Stomach (tissue), 9 donors: Measurements from ENCODE around the gene HSD17B2. TPM values are rescaled to one million over a fixed set of nuclear protein-coding genes. Genes with fewer than 3 reads are reported as not detected.
"Not testable (repeated sequence)": the region's sequence is repeated elsewhere in the genome, so short reads cannot be mapped to it uniquely, and the experiment has no call there.

Source experiments
- DNase-seq, 2 donors: peaks; one replicate each; pipeline versions ENCODE4 v3.0.0 to v3.0.0-alpha.2; 2013 to 2019
- H3K27ac ChIP-seq, 5 donors: fragments of 200-600 bp in 4 of 5; sonication (generic) in 4 of 5; one replicate each; pipeline ENCODE4 v1.5.1; 2013 to 2019; ENCODE audit warnings: mild to moderate bottlenecking in 1 of 5, moderate library complexity in 1 of 5
- H3K27me3 ChIP-seq, 3 donors: fragments of 200-600 bp; sonication (generic); one replicate each; pipeline ENCODE4 v1.5.1; 2017 to 2019; ENCODE audit warnings: mixed run types in 1 of 3
- H3K36me3 ChIP-seq, 4 donors: fragments of 200-600 bp; sonication (generic); 1 replicate in 3 of 4; 2 replicates in 1 of 4; pipeline ENCODE4 v1.5.1; 2016 to 2019
- H3K4me1 ChIP-seq, 4 donors: fragments of 200-600 bp; sonication (generic); one replicate each; pipeline ENCODE4 v1.5.1; 2016 to 2019
- H3K4me3 ChIP-seq, 4 donors: fragments of 200-600 bp; sonication (generic) in 3 of 4; one replicate each; pipeline ENCODE4 v1.5.1; 2016 to 2019; ENCODE audit warnings: mild to moderate bottlenecking in 1 of 4
- H3K9me3 ChIP-seq, 4 donors: fragments of 200-600 bp; sonication (generic); one replicate each; pipeline ENCODE4 v1.5.1; 2016 to 2019
- EP300 ChIP-seq: sonication (generic); formaldehyde crosslinking; IDR thresholded peaks from one replicate; pipeline ENCODE4 v1.6.1; 2017; ENCODE audit warnings: antibody characterized with exemption
- POLR2A ChIP-seq, 4 donors: fragments of 450-650 bp; IDR thresholded peaks; one replicate each; pipeline ENCODE4 v1.6.1; 2016; ENCODE audit warnings: antibody characterized with exemption in 4 of 4, control low read depth in 2 of 4, mild to moderate bottlenecking in 1 of 4, moderate library complexity in 1 of 4
- POLR2AphosphoS5 ChIP-seq, 3 donors: sonication (generic); formaldehyde crosslinking; IDR thresholded peaks; one replicate each; pipeline ENCODE4 v1.6.1; 2016; ENCODE audit warnings: antibody characterized with exemption in 3 of 3
- WGBS, 5 donors: extraction: QIAGEN DNeasy Blood & Tissue Kit in 3 of 5; methylation state at CpG; one replicate each; pipeline versions ENCODE4 v1.1.5 to v1.1.7; 2013 to 2018; 5-methylcytosine and 5-hydroxymethylcytosine counted together
- intact Hi-C: fragments of 100-400 bp; cut with DNase I; formaldehyde crosslinking; loops from one replicate; pipeline ENCODE4 v1.15.1; 2023; ENCODE audit warnings: low total_unique reads
- polyA plus RNA-seq, 3 donors: library from polyadenylated mRNA; stranded (reverse); fragments of 200-250 nt; gene quantifications; one replicate each; pipeline ENCODE4 v1.2.3, GENCODE V29; 2013
- total RNA-seq, 5 donors: library from RNA; depleted of rRNA; stranded (reverse); fragments of >200 nt; gene quantifications; one replicate each; pipeline versions ENCODE4 v1.1.0 to v1.2.3, GENCODE V29; 2014 to 2016
- TF ChIP-seq, protein P1 (sequence below), 7 experiments: fragments of 450-650 bp in 4 of 7; fragments of 200-600 bp in 3 of 7; sonication (generic) in 3 of 7; IDR thresholded peaks; one replicate each; pipeline ENCODE4 v1.5.1; 2016 to 2019; ENCODE audit warnings: antibody characterized with exemption in 7 of 7, control low read depth in 2 of 7, mild to moderate bottlenecking in 1 of 7
- donor health status: healthy with polysubstance abuse.
- donor health status: Bipolar disorder and iron deficiency.
- donor health status: healthy.

The HSD17B2 gene
- total and polyA plus RNA-seq, 8 donors = 6.6 to 25.7 (median 15.2) TPM; not detected in 1

DNA sequence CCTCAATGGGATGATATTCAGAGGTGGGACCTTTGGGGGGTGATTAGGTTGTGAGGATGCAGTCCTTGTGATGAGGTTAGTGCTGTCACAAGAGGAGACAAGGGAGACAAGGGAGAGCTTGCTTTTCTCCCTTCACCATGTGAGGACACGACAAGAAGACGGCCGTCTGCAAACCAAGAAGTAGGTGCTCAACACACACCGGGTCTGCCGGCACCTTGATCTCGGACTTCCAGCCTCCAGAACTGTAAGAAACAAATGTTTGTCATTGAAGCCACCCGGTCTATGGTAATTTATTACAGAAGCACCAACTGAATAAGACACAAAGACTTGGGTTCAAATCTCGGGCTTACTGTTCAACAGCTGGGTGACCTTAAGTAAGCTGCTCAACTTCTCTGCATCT, 70.1 kb downstream of the HSD17B2 start:
- 90 to 96% (median 95%) methylated on average over 8 of the region's 8 CpGs for WGBS, 5 donors
- intact Hi-C loops = no loop called here
- TF ChIP-seq POLR2A (IDR thresholded peaks at IDR 0.05) = no peak

DNA sequence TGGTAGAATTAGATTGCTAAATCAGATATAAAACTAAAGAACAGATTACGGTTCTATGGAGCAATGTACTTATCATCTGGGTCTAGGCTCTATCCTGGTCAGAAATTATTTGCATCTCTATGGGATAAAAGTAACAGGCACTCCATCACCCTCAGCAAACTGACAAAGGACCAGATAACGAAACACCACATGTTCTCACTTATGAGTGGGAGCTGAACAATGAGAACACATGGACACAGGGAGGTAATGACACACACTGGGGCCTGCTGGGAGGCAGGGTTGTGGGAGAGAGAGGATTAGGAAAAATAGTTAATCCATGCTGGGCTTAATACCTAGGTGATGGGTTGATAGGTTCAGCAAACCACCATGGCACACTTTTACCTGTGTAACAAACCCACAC, 73.0 kb downstream of the HSD17B2 start:
- H3K4me3 ChIP-seq = no peak overlapping the region
- no peak overlapping the region for H3K27ac ChIP-seq
- no peak for DNase-seq
- H3K36me3 ChIP-seq = no peaks in the 10 kb centered on the region
- H3K27me3 ChIP-seq = no peaks in the 10 kb centered on the region
- intact Hi-C loops = no loop called here
- no peaks in the 10 kb centered on the region for H3K4me1 ChIP-seq
- no peaks in the 10 kb centered on the region for H3K9me3 ChIP-seq
- WGBS, 5 donors = 86 to 93% (median 92%) methylated on average over 2 of the region's 2 CpGs
- TF ChIP-seq, protein P1, sequence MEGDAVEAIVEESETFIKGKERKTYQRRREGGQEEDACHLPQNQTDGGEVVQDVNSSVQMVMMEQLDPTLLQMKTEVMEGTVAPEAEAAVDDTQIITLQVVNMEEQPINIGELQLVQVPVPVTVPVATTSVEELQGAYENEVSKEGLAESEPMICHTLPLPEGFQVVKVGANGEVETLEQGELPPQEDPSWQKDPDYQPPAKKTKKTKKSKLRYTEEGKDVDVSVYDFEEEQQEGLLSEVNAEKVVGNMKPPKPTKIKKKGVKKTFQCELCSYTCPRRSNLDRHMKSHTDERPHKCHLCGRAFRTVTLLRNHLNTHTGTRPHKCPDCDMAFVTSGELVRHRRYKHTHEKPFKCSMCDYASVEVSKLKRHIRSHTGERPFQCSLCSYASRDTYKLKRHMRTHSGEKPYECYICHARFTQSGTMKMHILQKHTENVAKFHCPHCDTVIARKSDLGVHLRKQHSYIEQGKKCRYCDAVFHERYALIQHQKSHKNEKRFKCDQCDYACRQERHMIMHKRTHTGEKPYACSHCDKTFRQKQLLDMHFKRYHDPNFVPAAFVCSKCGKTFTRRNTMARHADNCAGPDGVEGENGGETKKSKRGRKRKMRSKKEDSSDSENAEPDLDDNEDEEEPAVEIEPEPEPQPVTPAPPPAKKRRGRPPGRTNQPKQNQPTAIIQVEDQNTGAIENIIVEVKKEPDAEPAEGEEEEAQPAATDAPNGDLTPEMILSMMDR (IDR thresholded peaks at IDR 0.05) = no peak
- no peak for TF ChIP-seq POLR2AphosphoS5 (IDR thresholded peaks at IDR 0.05)
- no peak for TF ChIP-seq POLR2A (IDR thresholded peaks at IDR 0.05)
- no peak for TF ChIP-seq EP300

More for the DNA sequence above, 70.1 kb downstream of the HSD17B2 start:
- Histone ChIP-seq H3K4me3 (no peak overlapping the region), H3K27ac (no peak overlapping the region), H3K4me1 (no peaks in the 10 kb centered on the region), H3K27me3 (no peaks in the 10 kb centered on the region), H3K9me3 (no peaks in the 10 kb centered on the region), H3K36me3 (no peaks in the 10 kb centered on the region)
- no peak for DNase-seq

DNA sequence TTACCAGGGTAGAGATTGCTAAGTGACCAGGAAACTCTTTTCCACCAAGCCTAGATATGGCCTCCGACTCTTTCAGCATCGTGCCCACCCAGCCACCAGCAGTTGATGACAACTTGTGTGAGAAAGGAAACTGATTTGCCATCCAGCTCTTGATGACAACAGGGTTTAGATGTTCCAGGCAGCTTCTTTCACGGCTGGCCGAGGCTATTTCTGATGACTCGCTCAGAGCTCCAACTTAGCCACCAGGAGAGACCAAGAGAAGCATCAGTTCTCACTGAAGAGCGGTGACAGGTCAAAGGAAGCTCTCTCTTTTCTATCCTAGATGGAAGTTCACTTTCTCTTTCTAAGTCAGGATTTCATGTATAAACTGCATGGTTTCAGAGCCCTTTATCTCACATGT, 73.7 kb downstream of the HSD17B2 start:
- 78 to 94% (median 93%) methylated on average over 6 of the region's 6 CpGs for WGBS, 5 donors
- intact Hi-C loops = no loop called here
- Histone ChIP-seq H3K27ac (no peak overlapping the region), H3K9me3 (no peaks in the 10 kb centered on the region), H3K4me1 (no peaks in the 10 kb centered on the region), H3K4me3 (no peak overlapping the region), H3K27me3 (no peaks in the 10 kb centered on the region), H3K36me3 (no peaks in the 10 kb centered on the region)
- no peak for TF ChIP-seq POLR2A (IDR thresholded peaks at IDR 0.05)
- TF ChIP-seq POLR2AphosphoS5 (IDR thresholded peaks at IDR 0.05) = no peak
- TF ChIP-seq, protein P1 (IDR thresholded peaks at IDR 0.05) = no peak
- TF ChIP-seq EP300 = no peak
- DNase-seq = no peak

DNA sequence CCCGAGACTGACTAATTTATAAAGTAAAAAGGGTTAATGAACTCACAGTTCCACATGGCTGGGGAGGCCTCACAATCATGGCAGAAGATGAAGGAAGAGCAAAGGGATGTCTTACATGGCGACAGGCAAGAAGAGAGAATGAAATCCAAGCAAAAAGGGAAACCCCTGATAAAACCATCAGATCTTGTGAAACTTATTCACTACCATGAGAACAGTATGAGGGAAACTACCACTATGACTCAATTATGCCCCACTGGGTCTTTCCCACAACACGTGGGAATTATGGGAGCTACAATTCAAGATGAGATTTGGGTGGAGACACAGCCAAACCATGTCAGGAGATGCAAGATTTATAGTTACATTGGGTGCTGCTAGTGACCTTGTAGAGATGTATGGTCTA, 74.2 kb downstream of the HSD17B2 start:
- 75 to 88% (median 81%) methylated on average over 3 of the region's 3 CpGs for WGBS, 5 donors

DNA sequence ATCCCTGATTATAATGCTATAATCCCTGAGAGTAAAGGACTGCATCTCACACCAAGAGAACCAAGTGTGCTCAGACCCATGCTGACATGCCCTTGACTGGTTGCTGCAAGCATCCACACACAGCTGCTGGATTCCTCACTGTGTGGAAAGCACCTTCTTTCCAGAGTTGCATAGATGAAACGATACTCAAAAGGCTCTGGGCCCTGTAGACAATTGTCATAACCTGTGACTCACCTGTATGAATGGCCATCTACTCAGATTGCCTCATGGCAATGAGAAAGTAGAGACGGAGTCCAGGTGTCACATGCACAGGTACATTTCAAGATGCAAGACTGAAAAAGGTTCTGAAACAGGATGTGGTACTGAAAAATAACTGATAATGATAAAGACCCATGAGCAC, 76.9 kb downstream of the HSD17B2 start:
- Histone ChIP-seq H3K4me3 (no peak overlapping the region), H3K36me3 (no peaks in the 10 kb centered on the region), H3K27me3 (no peaks in the 10 kb centered on the region), H3K9me3 (no peaks in the 10 kb centered on the region), H3K27ac (no peak overlapping the region), H3K4me1 (no peaks in the 10 kb centered on the region)
- WGBS, 5 donors = 63 to 80% (median 69%) methylated on average over 2 of the region's 2 CpGs
- intact Hi-C loops = no loop called here
- TF ChIP-seq POLR2A (IDR thresholded peaks at IDR 0.05) = no peak
- TF ChIP-seq, protein P1 (IDR thresholded peaks at IDR 0.05) = no peak
- DNase-seq = no peak

More for the DNA sequence above, 74.2 kb downstream of the HSD17B2 start:
- H3K4me3 ChIP-seq, H3K36me3 ChIP-seq, H3K4me1 ChIP-seq, intact Hi-C loops, H3K27me3 ChIP-seq, H3K27ac ChIP-seq, DNase-seq, H3K9me3 ChIP-seq: not testable (repeated sequence)

DNA sequence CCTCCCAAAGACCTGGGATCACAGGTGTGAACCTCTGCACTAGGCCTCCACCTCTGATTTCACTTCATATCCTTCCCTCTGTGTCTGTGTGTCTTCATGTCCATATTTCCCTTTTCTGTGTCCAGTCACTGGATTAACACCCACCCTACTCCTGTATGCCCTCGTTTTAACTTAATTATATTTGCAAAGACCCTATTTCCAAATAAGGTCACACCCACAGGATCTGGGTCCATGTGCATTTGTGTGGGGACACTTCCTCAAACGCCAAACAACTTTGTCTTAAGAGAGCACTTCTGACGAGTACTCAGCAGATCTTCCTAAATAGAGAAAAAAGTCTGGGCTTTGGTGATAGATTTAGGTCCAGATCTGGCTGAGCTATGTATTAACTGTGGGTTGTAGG, 78.7 kb downstream of the HSD17B2 start:
- WGBS, 5 donors = 64 to 75% (median 70%) methylated on average over 3 of the region's 3 CpGs
- Histone ChIP-seq H3K4me1 (no peaks in the 10 kb centered on the region), H3K4me3 (no peak overlapping the region), H3K27me3 (no peaks in the 10 kb centered on the region), H3K36me3 (no peaks in the 10 kb centered on the region), H3K27ac (no peak overlapping the region), H3K9me3 (no peaks in the 10 kb centered on the region)
- TF ChIP-seq EP300 (no peak), POLR2A (IDR thresholded peaks at IDR 0.05) (no peak), POLR2AphosphoS5 (IDR thresholded peaks at IDR 0.05) (no peak)
- TF ChIP-seq, protein P1 (IDR thresholded peaks at IDR 0.05) = no peak
- intact Hi-C loops = no loop called here
- DNase-seq = no peak
